HepG2 (cell line): ENCODE measurements around the gene PURB. TPM values are rescaled to one million over a fixed set of nuclear protein-coding genes. Genes with fewer than 3 reads are reported as not detected.

Experiments
- ATF7-NPFF ChIP-seq: sonication (generic); formaldehyde crosslinking; IDR thresholded peaks from 2 replicates; pipeline ENCODE4 v1.8.1; 2023; ENCODE audit warnings: mild to moderate bottlenecking, low read depth, missing genetic modification reagents, moderate library complexity
- DR1 ChIP-seq: sonication (generic); formaldehyde crosslinking; IDR thresholded peaks from 2 replicates; pipeline ENCODE4 v1.8.0; 2021; ENCODE audit warnings: mild to moderate bottlenecking, missing genetic modification reagents, inconsistent platforms
- EZH2 ChIP-seq: conservative IDR thresholded peaks from 2 replicates; pipeline ENCODE4 v1.6.1; 2012; ENCODE audit warnings: mild to moderate bottlenecking, low read depth, low read length, moderate library complexity
- GMEB1 ChIP-seq: sonication (generic); formaldehyde crosslinking; IDR thresholded peaks from 2 replicates; pipeline ENCODE4 v1.5.1; 2020; ENCODE audit warnings: missing genetic modification reagents, mild to moderate bottlenecking, borderline replicate concordance
- IRF9 ChIP-seq: sonication (generic); formaldehyde crosslinking; IDR thresholded peaks from 2 replicates; pipeline ENCODE4 v1.8.0; 2022; ENCODE audit warnings: missing genetic modification reagents, mild to moderate bottlenecking, borderline replicate concordance
- KLF12 ChIP-seq: sonication (generic); formaldehyde crosslinking; IDR thresholded peaks from 2 replicates; pipeline ENCODE4 v1.4.0; 2020; ENCODE audit warnings: missing genetic modification reagents, borderline replicate concordance
- KLF15 ChIP-seq: sonication (generic); formaldehyde crosslinking; IDR thresholded peaks from 2 replicates; pipeline ENCODE4 v1.8.1; 2023; ENCODE audit warnings: borderline replicate concordance, mild to moderate bottlenecking, inconsistent platforms, missing genetic modification reagents, mixed read lengths
- MIXL1 ChIP-seq: IDR thresholded peaks from 2 replicates; pipeline ENCODE4 v1.6.1; 2016
- MNT ChIP-seq: fragments of 450-650 bp; IDR thresholded peaks from 2 replicates; pipeline ENCODE4 v1.6.1; 2016
- PBX3 ChIP-seq: sonication (generic); formaldehyde crosslinking; IDR thresholded peaks from 2 replicates; pipeline ENCODE4 v1.8.1; 2023; ENCODE audit warnings: missing genetic modification reagents, inconsistent platforms, borderline replicate concordance
- RFX1 ChIP-seq: fragments of 450-650 bp; IDR thresholded peaks from 2 replicates; pipeline ENCODE4 v1.6.1; 2017
- SMARCC2 ChIP-seq: fragments of 450-650 bp; IDR thresholded peaks from 2 replicates; pipeline ENCODE4 v1.6.1; 2017; ENCODE audit warnings: antibody characterized with exemption, mild to moderate bottlenecking
- SOX13 ChIP-seq, 3 experiments: fragments of 450-650 bp in 1 of 3; sonication (generic) in 1 of 3; formaldehyde crosslinking in 1 of 3; IDR thresholded peaks in 2 of 3; conservative IDR thresholded peaks in 1 of 3; 2 replicates each; pipeline versions ENCODE4 v1.5.0 to v1.6.1; 2016 to 2020; ENCODE audit warnings: antibody characterized with exemption in 1 of 3, mild to moderate bottlenecking in 1 of 3, missing compliant biosample characterization in 1 of 3, missing genetic modification reagents in 1 of 3, moderate library complexity in 1 of 3
- SOX5 ChIP-seq: IDR thresholded peaks from 2 replicates; pipeline ENCODE4 v1.6.1; 2016; ENCODE audit warnings: borderline replicate concordance
- SP4 ChIP-seq: sonication (generic); formaldehyde crosslinking; IDR thresholded peaks from 2 replicates; pipeline ENCODE4 v1.8.1; 2023; ENCODE audit warnings: mild to moderate bottlenecking, missing genetic modification reagents
- TOE1 ChIP-seq: sonication (generic); formaldehyde crosslinking; IDR thresholded peaks from 2 replicates; pipeline ENCODE4 v1.4.0; 2020; ENCODE audit warnings: mild to moderate bottlenecking, missing genetic modification reagents
- XRCC5 ChIP-seq: fragments of 200-400 bp; formaldehyde crosslinking; optimal IDR thresholded peaks from 2 replicates; pipeline ENCODE3; 2017; ENCODE audit warnings: mild to moderate bottlenecking, low read length
- ZFP91 ChIP-seq: sonication (generic); formaldehyde crosslinking; IDR thresholded peaks from 2 replicates; pipeline ENCODE4 v1.9.0; 2022; ENCODE audit warnings: missing genetic modification reagents, mild to moderate bottlenecking, borderline replicate concordance
- ZMYM2 ChIP-seq: sonication (generic); formaldehyde crosslinking; IDR thresholded peaks from 2 replicates; pipeline ENCODE4 v1.8.0; 2022; ENCODE audit warnings: mild to moderate bottlenecking, missing genetic modification reagents
- ZNF124 ChIP-seq: sonication (generic); formaldehyde crosslinking; IDR thresholded peaks from 2 replicates; pipeline ENCODE4 v1.4.0; 2020; ENCODE audit warnings: missing genetic modification reagents
- ZNF777 ChIP-seq: sonication (generic); formaldehyde crosslinking; IDR thresholded peaks from 2 replicates; pipeline ENCODE4 v1.4.0; 2020; ENCODE audit warnings: missing genetic modification reagents
- ZNF782 ChIP-seq: sonication (generic); formaldehyde crosslinking; IDR thresholded peaks from 2 replicates; pipeline ENCODE4 v1.4.0; 2020; ENCODE audit warnings: missing genetic modification reagents, mild to moderate bottlenecking, borderline replicate concordance
- polyA plus RNA-seq, 8 experiments: library from polyadenylated mRNA; depleted of rRNA in 3 of 8; stranded (reverse) in 7 of 8; unstranded in 1 of 8; fragments of >200 nt; fragmentation: Illumina TruSeq in 4 of 8; extraction: Trizol in 4 of 8; gene quantifications; 2 replicates each; pipeline versions ENCODE4 v1.2.1 to v1.2.3, GENCODE V29; 2011 to 2016; ENCODE audit warnings: low read depth in 4 of 8, missing spikeins in 1 of 8, mixed read lengths in 1 of 8; ENCODE audit not compliant: insufficient read depth in 1 of 8
- total RNA-seq, 5 experiments: library from RNA; depleted of rRNA; stranded (reverse); fragments of >200 nt; fragmentation: Illumina TruSeq; extraction: Trizol; gene quantifications; 2 replicates each; pipeline ENCODE4 v1.2.3, GENCODE V29; 2016; ENCODE audit warnings: low read depth in 1 of 5

PURB gene
- total and polyA plus RNA-seq, 2 of the 13 experiments (the other 11 are each of a cell fraction or from before 2014, with no cell fraction given): 2.3 to 4.3 TPM

GRCh38 chr7:44847920-44848634, 37.3 kb downstream of the PURB start, which contains the start of gene H2AZ2 (continued):
- TF ChIP-seq KLF15 (CRISPR knock-in tag) (no peak; the same call in 1 of the 2 replicates), XRCC5 (no peak), EZH2 (no peak), TOE1 (CRISPR knock-in tag) (no peak; the same call in 1 of the 2 replicates), ZMYM2 (CRISPR knock-in tag) (no peak), MNT (peak; percentile 53), RFX1 (no peak), DR1 (peak; percentile 80), KLF12 (CRISPR knock-in tag) (no peak), SOX5 (CRISPR knock-in tag) (no peak), SMARCC2 (no peak), SOX13 (IDR thresholded peaks at IDR 0.05) (no peak), SOX13 (CRISPR knock-in tag; conservative IDR thresholded peaks at IDR 0.05 in 1 of 2, IDR thresholded peaks at IDR 0.05 in 1 of 2) (no peak), SP4 (peak; percentile 100), ZFP91 (CRISPR knock-in tag) (peak; percentile 12), GMEB1 (CRISPR knock-in tag) (peak; percentile 78; the same call in 1 of the 2 replicates), PBX3 (CRISPR knock-in tag) (peak; percentile 97), ZNF777 (peak; percentile 75), ZNF782 (CRISPR knock-in tag) (no peak; the same call in 1 of the 2 replicates), IRF9 (CRISPR knock-in tag) (peak; percentile 60; the same call in 1 of the 2 replicates), ZNF124 (peak; percentile 33; the same call in 1 of the 2 replicates), MIXL1 (no peak), ATF7-NPFF (CRISPR knock-in tag) (peak; percentile 61)
